Amniotic epithelial cell (primary cell): Measurements from ENCODE around the gene RALY.

Experiments
- DNase-seq: peaks from one replicate; pipeline ENCODE4 v3.0.0-alpha.2; 2010; ENCODE audit warnings: low read depth

The RALY gene

DNA sequence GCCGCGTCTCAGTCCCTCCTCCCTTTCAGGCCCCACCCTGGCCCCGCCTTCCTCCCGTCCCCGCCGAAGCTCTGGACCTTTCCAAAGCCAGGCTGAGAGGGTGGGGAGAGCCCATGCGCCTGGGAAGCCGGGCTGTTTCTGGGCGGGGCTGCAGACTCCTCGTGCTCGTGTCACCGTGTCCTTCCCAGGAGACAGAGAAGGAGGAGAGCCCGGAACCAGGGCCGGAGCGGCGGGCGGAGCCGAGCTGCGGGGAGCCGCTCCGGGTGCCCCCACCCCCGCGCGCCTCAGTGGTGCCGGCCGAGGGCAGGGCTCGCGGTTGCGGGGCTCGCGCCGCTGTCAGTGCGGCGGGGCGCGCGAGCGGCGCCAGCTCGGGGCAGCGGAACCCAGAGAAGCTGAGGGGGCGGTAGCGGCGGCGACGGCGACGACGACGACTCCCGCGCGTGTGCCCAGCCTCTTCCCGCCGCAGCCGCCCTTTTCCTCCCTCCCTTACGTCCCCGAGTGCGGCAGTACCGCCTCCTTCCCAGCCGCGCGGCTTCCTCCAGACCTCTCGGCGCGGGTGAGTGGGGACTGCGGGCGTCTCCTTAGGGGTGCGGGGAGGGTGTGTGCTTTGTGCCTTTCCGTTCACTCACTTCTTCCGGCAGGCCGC is at the start of gene RALY:
TSS of gene RALY (plus strand) at position 336 of the 646 bp plus-strand sequence. CDS start 78,164 bp downstream, outside the sequence.
- peak; percentile 28 for DNase-seq

DNA sequence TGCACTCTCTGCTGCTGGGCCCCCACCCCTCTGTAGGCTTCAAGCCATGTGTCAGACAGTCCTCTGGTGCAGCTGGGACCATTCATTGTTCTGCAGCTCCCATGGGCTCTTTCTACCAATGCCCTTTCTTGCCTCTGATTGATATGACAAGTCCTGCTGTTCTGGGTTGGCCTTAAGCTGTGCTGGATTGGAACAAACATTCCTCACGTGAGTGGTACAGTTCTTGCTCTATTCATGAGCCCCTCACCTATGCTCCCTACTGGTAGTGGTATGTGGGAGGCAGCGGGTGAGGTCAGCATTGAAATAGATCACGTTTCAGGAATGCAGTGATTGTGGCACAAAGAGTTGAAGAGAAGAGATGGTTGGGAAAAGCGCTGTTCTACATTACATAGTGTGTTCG is 48.8 kb upstream of the RALY start:
- peak; percentile 3 for DNase-seq

DNA sequence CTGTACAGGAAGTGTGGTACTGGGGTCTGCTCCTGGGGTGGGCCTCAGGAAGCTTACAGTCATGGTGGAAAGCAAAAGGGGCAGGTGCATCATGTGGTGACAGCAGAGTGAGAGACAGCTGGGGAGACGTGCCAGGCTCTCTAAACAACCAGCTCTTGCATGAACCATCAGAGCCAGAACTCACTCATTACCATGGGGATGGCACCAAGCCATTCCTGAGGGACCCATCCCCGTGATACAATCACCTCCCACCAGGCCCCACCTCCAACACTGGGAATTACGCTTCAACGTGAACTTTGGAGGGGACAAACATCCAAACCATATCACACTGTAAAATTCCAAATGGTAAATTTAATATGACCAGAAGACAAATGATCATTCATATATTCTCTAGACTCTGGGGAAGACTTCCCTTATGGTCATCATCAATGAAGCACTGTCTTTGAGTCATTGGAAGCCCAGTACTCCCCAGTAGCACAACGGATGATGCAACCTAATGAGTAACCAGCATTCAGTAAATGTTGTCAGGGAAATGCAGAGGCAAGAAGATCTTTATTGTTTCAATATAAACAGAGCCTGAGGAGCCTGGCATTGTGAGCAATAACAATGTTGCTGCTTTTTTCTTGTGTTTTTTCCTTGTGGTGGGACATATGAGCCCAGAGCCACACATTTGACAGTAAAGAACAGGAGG is 48.2 kb upstream of the RALY start:
- DNase-seq, result peak; percentile 91

DNA sequence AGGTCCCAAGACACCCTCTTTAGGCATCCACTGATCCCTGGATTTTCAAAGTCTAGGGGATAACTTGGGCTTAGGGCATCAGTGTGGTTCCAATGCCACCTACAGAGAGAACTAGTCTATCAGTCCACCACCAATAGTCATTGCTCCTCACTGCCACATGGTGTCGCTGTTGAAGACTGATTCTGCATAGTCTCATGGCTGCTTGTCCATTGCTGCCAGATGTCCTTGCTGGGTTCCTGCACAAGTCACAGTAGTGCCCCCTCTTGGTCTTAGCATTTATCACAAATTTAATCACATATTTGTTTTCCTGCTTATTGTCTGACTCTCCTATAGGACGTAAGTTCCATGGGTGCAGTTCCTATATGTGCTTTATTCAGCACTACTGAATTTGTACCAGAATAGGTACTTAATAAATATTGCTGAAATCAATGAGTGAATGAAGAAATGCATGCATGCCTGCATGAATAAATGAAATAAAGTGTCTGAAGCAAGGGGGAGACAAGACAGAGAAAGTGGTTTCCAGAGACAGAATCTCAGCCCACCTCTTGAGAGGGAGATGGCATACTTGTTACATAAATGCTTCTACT is 45.9 kb upstream of the RALY start:
- peak; percentile 35 for DNase-seq

DNA sequence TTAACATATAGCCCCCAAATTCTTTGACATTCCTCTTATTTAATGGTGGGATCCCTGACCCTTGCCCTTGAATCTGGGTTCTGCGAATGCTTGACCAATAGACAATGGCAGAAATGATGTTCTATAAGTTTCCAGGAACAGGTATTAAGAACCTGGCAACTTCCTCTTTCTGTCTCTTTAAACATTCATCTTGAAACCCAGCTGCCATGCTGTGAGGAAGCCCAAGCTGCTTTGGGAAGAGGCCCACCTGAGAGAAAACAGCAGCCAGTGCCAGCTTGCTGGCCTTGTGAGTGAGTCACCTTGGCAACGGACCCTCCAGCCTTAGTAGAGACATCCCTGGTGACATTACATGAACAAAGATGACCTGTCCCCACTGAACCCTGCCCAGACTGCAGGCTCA is 45.2 kb upstream of the RALY start:
- no peak for DNase-seq

DNA sequence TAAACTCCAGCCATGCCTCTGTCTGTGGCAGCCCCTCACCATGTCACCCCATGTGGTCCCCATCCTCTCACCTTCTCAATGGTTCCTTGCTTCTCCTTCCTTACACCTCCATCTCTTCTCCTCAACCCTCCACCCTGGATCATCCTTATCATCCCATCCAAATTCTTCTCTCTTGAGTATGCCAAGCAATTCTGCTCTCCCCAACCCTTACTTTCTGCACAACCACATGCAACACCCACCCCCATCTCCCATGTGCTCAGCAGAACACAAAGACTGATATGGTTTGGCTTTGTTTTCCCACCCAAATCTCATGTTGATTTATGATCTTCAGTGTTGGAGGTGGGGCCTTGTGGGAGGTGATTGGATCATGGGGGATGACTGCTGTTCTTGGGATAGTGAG is 42.5 kb upstream of the RALY start:
- DNase-seq, result peak; percentile 6

DNA sequence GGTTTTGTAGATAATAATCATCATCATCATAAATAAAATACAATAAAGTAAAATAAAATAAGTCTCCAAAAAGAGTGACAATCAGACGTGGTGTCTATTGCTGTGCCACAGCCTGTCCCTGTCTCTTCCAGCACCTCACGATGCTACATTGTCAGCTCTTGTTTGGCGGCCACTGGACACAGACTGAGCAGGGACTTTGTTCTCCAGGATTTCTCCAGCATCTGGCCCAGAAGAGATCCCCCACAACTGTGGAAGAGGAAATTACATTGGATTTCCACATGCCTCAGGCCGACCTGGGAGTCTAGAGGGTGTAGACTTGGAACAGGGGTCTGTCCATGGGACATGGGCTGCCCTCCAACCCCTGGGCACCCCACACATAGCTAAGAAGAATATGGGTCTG is 39.2 kb upstream of the RALY start:
- DNase-seq, result no peak

DNA sequence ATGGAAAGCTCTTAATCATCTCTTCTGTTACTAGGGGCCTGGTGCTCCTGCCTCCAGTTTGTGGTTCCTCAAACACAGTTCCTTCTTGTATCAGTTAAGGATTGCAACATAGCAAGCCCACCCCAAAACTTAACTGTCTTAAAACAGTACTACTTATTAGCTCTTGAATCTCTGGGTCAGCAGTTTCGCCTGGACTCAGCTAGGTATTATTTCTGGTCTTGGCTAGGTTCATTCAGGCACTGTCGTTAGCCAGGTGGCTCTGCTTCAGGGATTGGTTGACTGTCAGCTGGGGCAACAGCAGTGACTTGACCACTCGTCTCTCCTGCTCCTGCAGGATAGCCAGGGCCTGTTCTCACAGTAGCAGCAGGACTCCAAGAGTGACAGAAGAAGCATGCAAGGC is 30.0 kb upstream of the RALY start:
- no peak for DNase-seq

DNA sequence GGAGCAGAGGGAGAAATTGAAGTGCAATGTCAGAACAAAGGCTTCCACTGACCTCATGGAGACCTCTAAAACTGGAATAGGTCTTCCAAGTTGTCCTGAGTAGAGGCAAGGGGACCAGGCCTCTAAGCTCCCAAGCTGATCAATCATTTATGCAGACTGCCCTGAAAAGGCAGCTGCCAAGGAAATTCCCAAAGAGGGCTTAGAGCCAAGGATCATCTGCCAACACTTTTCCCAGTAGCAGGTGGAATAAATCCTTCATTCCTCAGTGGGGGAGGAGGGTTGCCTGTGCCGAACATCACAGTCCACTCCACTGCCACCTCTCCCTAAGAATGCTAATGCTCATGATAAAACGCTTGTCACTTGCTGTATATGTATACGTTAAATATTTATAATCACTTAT is 29.3 kb upstream of the RALY start:
- no peak for DNase-seq

DNA sequence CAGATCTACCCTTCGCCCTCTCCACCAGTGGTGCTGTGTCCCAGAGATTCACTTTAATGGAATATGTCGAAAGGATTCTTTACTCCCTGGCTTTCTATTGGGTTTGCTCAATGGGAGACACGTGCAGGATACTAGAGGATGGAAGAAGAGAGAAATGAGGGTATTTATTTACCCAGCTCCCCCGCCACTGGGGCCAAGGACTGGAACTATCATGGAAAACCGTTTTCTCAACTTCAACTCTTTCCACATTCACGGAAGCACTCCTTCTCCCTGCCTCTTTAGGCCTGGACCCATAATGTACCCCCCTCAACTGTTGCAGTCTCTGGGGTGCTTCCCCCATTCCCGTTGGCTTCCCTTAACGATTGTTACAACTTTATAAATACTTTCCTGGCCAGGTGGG is 26.6 kb upstream of the RALY start:
- no peak for DNase-seq

DNA sequence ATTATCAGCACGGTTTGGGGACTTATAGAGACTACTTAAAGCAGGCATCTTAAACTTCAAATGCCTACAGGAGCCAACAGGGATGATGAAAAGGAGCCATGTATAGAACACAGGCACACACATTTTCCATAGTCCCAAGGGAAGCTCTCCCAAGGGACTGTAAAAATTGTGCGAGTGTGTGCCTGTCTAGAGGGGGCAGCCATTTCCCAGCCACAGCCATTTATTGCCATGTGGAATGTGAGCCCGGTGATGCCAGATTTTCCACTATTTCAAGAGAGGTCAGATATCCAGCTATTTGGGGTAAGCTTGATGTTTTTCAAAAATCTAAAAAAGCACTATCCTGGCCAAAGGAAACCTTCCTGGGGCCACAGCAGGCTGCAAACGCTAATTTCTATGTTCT is 24.1 kb upstream of the RALY start:
- no peak for DNase-seq

DNA sequence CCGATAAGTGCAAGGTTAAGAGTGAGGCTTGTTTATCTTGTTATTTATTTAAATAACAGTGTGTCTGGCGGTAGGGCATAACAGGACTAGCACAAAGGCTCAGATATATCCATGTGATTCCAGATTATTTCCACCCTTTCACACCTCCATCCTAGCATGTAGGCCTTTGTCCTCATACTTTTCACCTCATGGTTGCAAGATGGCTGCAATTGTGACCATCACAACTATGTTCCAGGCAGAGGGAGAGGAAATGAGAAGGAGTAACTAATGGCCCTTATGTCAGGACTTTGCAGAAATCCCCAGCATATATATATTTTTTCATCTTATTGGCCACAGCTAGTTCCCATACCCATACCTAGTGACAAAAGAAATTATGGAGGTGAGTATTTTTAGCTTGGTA is 23.5 kb upstream of the RALY start:
- DNase-seq, result no peak

DNA sequence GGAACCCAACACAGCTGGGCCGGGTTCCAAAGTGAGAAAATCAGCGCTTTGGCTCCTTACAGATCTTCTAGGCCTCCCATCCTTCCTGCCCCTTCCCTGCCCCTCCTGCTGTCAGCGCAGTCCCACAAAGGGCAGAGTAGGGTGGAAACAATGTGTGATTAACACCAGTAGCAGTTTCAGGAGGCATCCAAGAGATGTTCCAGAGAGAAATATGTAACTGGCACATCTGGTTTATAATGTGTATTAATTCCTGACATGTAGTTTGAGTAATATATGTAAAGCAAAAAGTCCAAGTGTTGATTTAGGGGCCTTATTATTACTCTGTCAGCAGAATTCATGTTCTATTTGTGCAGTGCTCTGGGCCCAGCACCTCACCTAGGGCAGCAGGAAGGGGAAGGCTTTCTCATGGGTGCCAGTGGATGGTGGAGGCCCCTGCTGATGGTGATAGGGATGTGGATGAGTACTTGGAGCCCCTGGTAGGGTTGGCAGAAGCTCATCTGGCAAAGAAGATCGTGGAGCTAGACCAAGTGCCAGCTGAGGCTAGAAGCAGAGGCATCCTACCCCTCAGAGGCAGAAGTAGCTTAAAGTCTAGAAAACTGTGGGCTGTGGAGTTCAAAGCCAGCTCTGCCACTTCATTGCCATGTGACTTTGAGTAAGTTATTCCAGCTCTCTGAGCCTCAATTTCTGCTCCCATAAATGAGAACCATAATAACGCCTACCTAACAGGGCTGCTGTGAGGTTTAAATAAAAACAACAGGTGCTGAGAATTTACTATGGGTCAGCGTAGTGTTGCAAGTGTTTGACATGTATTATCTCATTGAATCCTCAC is 22.4 kb upstream of the RALY start:
- no peak for DNase-seq

DNA sequence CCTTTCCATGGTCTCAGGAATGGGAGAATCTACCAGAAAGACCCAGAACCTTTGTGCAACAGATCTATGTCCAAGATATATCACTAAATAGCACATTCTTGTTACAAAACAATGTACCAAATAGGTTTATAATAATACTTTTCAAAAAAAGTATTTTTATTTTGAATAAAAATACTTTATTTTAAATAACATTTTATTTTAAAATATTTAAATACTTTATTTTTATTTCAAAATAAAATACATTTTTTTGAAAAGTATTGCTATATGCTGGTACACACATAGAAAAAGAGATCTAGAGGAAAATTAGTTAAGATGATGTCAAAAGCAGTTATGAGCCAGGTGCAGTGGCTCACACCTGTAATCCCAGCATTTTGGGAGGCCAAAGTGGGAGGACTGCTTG is 16.8 kb upstream of the RALY start:
- DNase-seq, result no peak

DNA sequence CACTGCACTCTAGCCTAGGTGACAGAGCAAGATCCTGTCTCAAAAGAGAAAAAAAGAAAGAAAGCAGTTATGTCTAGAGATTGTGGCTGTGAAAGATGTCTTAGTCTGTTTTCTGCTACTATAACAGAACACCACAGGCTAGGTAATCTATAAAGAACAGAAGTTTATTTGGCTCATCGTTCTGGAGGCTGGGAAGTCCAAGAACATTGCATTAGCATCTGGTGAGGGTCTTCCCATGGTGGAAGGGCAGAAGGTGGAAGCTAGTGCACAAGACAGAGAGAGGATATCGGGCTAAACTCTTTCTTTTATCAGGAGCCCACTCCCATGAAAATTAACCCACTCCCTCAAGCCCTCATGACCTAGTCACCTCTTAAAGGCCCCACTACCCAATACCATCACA is 16.2 kb upstream of the RALY start:
- no peak for DNase-seq

DNA sequence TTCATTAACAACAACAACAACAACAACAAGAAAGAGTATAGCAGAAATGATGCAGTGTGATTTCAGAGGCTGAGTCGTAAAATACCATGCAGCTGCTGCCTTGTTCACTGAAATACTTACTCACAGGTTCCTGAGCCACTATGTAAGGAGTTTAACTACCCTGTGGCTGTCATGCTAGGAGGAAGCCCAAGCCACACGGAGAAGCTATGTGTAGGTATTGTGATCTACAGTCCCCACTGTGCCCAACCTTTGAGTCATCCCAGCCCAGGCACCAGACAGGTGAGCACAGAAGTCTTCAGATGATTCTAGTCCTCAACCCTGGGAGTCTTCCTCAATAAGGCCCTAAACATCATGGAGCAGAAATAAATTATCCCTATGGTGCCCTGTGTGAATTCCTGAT is 14.6 kb upstream of the RALY start:
- DNase-seq, result no peak

DNA sequence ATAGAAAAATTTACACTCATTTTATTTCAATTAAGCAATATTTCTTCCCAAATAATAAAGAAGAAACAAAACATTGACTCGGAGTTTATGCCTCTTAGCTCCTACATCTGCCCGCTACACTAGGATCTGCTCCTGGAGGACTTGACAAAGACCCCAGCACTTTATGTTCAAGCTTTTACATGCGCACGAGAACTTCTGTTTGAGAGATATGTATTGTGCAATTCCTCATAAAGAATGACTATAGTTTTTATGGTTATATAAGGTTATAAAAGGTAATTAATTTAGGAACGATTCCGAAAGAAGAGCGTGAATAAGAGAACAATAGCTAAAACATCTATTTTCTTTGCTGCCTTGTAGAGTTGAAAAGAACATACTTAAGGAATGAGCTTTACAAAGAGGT is 12.4 kb upstream of the RALY start:
- DNase-seq, result no peak

DNA sequence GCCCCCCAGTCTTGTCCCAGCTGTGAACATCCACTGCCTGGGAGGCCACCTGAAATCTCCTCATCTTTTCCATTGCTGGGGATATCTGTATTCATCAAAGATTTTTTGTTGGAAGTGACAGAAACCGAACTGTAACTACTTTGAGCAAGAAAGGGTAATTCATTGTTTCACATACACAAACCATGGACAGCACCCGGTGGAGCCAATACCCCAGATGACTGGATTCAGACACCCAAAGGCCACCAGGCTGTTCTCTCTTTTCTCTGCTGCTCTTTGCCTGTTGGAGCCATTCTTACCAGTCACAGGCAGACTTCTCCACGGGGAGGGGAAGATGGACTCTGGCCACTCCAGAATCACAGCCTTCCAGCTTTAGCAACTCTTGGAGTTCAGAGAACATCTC is 11.7 kb upstream of the RALY start:
- no peak for DNase-seq

DNA sequence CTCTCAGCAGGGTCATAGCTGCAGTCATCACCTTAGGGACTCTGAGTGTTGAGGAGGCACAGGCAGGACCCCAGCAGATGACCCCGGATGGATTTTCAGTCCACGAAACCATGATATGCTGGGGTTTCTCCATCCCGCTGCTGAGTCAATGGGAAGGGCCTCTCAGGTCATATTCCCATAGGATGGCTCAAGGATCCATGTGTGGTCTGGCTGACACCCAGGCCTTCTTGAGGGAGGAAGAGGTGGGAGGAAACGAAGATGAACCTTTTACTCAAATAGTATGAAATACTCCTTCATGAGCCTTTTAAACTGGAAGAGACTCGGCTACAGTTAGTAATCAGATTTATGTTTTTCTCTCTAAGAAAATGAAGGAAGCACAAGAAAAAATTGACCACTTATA is 10.3 kb upstream of the RALY start:
- DNase-seq, result peak; percentile 61

DNA sequence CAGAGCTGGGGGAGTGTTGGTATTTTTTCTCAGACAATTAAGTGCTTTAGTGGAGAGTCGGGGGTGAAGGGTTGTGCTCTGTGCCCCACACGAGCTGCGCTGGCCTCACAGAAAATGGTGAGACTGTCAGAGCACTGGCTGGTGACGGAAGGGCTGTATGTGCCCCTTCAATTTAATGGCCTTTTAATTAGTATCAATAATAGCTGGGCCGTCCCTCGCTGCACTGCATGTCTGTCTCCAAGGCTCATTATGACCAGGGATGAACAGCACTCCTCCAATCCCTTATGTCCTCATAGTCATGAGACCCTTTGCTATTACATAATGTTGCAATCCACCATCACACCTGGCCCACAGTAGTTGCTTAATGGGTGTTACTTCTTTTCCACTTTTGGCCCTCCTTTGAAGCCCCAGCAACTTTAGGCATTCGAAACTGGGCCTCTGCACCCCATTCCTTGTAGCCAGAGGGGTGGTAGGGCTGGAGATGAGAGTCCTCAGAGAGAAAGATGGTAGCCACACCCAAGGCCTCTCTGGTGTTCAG is 9.5 kb upstream of the RALY start:
- no peak for DNase-seq

DNA sequence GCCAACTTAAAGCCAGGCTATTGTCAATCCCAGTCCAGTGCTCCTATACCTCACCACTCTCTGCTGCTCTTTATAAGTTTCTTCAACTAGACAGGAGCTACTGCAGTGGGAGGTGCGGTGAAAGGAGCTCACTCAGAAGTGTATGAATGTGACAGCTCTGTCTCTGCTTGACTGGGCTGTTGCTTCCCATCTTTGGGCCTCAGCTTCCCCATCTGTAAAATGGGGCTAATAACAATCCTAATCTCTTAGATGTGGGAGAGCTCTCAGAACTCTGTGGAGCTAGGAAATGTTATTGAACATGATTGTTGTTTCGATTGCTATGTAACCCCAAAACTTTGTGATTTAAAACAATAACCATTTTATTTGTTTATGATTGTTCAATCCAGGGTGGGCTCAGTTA is 8.4 kb upstream of the RALY start:
- no peak for DNase-seq

DNA sequence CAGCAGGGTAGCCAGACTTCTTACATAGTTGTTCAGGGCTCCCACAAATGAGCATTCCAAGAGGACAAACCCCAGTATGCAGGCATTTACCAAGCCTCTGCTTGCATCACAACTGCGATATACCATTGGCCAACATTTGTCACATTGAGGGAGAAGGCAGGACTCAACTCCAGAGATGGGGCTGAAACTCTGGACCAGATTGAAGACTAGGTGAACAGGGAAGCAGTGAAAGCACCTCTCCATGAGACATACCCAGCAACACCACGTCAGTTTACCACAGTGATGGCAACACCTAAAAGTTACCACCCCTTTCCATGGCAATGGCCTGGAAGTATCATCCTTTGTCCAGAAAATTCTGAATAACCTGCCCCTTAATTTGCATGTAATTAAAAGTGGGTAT is 7.9 kb upstream of the RALY start:
- no peak for DNase-seq
